GM18526 (cell line): ENCODE results near the gene GAGE10.
A peak's percentile ranks its signal among the peaks of the same experiment; 100 is the strongest.

Experiments used
- POLR2A ChIP-seq: IDR thresholded peaks from 3 replicates; pipeline ENCODE4 v1.6.1; 2011; ENCODE audit not compliant: insufficient read length; ENCODE audit errors: extremely low read depth

Gene GAGE10, protein sequence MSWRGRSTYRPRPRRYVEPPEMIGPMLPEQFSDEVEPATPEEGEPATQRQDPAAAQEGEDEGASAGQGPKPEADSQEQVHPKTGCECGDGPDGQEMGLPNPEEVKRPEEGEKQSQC

DNA sequence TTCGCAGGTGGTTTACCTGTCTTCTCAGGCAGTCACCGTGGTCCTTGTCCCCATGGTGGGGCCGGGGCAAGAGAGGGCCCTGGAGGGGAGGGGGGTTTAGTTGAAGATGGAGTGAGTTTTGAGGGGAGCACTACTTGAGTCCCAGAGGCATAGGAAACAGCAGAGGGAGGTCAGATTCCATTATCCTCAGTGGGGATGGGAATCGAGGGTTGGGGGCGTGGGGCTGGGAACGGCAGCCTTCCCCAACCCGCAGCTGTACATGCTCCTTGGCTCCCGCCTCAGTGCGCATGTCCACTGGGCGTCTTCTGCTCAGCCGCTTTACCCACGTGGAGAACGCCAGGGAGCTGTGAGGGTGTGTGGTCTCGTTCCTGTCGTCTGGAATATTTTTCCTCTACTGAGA lies at the start of gene GAGE10:
GAGE10 (plus strand) TSS at position 301 of the 400 bp plus-strand sequence. CDS start 1,214 bp downstream, outside the sequence.
- no peak for TF ChIP-seq POLR2A

DNA sequence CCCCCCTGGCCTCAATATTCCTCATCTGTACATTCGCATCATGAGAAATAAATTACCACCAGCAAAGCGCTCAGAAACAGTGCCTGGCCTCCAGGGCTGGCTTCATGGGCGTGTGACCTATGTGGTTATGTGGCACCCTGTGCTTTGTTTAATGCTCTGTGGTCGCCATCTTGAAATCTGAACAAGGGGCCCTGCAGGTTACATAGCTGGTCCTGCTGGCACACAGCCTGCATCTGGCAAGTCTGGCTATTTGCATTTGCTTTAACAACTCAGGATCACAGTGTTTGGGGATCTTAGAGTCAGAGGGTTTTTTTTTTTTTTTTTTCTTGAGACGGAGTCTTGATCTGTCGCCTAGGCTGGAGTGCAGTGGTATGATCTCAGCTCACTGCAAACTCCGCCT lies 48.8 kb upstream of the GAGE10 start:
- no peak for TF ChIP-seq POLR2A

DNA sequence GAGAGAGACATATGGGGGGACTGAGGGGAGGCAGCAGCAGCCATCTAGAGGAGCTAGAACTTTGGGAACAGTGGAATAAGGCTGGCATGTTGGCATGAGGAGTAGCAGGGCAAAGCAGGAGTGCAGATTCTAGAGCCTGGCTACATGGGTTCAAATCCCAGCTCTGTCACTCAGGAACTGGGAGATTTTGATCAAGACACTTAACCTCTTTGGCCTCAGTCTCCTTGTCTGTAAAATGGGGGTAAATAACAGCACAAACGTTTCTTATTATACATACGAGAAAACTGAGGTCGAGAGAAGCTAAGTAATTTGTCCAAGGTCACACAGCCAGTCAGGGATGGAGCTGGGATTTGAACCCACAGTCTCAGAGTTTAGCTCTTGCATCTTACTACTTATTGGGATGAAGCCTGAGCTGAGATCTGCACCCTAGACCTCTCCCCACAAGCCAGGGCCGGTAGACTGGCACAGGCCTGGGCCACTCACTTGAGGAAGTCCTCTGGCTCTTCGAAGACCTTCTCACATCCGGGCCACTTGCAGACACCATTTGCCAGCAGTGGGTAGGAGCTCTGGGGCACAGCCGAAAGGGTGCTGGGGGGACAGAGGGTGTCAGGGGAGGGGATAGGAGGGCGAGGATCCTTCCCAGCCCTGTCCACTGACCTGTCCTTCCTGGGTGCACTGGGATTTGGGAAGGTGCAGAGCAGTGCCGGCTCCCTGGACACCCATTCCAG lies 47.0 kb upstream of the GAGE10 start:
- no peak for TF ChIP-seq POLR2A

DNA sequence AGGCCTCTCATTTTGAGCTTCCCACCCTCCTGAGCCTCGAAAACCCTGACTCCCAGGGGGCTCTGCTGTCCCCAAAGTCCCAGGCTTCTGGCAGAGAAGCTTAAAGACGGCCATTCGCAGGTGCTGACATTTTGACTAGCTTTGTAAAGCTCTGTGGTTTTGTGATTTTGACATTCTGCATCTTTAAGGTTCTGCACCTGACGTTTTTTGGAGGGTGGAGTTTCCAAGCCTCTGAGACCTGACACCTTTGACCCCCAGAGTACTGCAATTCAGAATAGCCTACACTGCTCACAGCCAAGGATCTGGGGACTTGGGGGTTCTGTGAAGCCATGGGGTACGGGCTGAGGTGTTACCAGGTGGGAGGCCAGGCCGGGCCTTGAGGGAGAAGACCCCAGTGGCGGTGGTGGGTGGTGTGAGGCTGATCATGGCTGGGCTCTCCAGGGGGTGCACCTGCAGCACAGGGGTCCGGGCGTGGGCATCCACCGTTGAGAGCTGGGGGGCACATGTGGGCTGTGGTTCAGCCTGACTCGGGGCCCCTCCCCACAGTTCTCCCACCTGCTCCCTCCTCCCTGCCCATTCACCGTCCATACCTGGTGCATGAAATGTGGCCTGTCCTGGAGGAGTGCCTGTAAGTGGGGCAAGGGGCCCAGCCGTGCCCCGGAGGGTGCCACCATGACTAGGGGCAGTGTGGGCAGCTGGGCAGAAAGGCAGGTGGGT lies 46.2 kb upstream of the GAGE10 start:
- no peak for TF ChIP-seq POLR2A

DNA sequence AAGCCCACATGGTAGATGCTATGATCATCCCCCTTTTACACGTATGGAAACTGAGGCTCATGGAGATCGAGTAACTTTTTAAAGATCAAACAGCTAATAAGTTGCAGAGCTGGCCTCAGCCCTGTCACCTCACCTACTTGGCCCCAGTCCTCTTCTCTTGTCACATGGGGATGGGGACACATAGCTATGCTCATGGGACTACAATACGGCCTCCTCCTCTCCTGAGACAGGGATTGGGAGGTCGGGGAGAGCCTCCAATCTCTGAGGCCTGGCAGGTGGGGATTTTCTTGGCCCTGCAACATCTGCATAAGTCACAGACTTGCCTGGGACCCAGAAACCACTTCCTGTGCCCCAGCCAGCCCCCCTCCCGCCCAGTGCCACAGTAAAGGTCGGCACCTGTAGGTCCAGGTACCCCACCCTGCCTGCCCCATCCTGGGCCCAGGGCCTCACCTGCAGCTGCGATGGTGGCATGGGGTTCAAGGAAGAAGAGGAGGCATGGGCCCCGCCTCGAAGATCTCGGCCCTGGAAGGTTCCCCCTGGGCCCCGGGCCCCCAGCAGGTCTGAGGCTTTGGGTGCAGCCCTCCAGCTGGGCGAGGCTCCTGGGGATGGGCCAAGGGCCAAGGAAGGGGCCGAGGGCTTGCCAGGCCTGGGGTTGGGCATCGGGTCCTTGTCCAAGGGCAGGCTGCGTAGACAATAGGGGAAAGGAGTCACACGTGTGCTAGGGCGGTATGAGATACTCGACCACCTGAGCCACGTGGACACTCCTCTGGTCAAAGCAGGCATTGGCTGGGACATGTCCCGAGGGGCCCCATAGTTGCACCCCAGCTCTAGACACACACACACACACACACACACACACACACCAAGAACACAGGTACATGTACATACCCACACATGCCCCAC lies 45.3 kb upstream of the GAGE10 start:
- no peak for TF ChIP-seq POLR2A

DNA sequence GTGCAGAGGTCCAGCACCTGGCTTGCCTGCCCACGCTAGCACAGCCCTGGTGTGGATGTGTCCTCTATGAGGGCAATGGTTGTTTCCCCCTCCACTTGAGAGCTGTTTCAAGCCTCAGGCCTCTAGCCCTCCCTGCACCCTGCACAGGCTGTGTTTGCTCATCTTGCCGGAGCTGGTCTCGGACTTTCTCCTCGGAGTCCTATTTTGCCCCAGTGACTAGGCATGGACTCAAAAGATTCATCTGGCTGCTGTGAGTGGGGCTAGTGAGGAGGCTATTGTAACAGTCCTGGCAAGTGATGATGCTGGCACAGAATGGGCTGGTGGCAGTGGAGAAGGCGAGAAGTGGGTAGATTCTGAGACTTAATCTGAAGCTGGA lies 44.7 kb upstream of the GAGE10 start:
- TF ChIP-seq POLR2A: no peak

DNA sequence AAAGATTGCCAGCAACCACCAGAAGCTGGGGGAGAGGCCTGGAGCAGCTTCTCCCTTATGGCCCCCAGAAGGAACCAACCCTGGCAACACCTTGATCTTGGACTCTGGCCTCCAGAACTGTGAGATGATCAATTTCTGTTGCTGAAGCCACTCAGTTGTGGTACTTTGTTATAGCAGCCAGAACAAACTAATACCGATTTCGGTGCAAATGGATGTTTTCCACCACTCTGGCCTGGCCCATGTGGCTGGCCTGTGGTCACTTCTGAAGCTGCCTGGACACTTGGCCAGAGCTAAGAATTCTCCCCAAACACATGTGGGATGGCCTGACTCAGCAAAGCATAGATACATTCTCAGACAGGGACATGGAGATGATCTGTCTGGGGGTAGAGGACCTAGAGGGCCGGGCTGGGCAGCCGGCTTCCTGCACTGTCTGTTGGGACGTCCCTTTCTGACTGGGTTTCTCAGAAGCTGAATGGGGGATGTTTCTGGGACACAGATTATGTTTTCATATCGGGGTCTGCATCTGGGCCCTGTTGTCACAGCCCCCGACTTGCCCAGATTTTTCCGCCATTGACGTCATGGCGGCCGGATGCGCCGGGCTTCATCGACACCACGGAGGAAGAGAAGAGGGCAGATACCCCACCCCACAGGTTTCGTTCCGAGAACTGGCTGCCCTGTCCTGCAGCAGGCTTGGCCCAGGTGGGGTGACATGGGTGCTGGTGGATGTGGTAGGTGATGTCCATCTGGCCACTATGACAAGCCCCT lies 43.0 kb upstream of the GAGE10 start:
- no peak for TF ChIP-seq POLR2A

DNA sequence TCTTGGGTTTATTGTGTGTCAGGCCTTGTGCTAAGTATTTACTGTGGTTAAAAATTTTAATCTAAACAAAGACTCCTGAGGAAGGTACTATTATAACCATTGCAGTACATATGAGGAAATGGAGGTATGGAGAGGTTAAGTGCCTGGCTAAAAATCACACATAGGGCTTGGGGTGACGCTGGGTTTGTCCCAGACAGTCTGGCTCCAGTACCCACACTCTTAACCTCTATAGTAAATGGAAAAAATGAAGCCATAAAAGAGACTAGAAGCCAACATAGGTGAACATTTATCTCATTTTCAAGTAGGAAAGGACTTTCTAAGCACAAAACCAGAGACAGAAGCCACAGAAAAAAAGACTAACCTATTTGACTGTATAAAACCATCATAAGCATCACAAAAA lies 40.8 kb upstream of the GAGE10 start:
- no peak for TF ChIP-seq POLR2A

DNA sequence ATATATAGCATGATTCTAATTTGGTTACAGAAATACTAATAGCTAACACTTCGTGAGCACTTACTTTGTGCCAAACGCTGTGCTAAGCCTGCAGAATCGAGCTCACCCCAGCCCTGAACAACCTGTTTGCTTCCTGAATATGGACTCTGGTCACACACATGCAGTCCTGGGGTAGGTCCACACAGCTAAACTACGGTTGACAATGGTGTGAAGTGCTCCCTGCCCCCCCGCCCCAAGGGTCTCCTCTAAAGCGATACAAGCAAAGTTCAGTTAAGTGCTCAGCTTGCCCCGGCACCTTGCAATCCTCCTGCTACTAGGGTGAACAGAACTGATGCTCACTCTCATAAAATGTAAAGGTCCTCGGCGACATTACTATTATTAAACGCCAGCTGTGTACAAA lies 39.8 kb upstream of the GAGE10 start:
- no peak for TF ChIP-seq POLR2A

DNA sequence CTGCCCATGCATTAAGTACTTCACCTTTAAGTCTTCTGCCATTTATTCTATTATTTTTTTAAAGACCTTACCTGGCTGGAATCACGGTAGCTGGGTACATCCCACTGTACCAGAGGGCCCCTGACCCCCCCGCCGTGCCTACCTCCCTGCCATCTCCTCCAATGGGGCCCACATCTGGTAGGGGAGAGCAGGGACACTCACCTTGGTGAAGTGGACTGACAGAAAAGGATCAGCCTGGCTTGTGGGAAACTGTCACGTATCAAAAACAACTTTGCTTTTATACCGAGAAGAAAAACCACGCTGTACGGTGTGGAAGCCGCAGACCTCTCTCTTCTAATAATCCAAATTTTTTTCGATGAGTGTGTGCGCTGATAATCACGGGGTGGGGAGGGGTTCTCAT lies 39.0 kb upstream of the GAGE10 start, which contains the start of gene FOXP3:
FOXP3 (minus strand) TSS at position 251 of the 400 bp plus-strand sequence. CDS start 6,205 bp downstream, outside the sequence.
- no peak for TF ChIP-seq POLR2A

DNA sequence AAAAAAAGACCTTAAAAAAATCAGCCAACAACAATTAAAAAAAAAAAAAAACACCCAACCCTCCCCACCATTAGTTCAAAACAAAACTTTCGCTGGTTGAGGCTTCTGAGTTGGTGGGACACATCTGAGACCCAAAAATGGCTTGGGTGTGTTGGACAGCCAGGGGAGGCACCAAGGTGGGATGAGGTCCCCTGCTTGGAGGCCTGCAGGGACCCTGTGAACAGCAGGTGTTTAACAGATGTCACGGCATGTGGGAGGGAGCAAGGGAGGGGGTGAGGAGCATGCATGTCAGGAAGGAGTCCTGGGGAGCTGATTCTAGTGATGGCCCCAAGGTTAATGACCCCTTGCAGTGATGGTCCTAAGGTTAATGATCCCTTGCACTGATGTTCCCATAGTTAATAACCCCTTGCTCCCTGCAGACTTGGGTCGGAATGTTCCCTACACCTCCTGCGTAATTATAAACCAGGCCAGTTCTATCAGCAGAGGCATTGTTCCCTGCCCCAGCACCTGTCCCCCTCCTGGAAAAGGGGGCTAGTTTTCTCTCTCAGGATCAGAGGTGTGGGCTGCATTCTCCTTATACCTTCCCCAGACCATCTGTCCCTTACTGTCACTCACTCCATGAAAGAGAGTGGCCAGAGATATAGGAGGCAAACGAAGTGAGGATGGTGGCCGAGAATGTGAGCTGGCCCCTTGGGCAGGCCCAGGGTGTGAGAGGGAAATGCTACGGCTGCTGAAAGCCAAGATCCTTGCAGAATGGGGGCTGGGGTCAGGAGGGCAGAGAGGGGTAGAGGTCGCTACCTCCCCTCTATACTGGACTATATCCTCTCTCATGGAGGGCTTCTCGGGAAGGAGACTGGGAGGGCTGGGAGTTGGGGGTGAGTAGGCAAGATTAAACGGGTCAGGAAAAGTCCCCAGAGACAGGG lies 36.7 kb upstream of the GAGE10 start:
- no peak for TF ChIP-seq POLR2A

DNA sequence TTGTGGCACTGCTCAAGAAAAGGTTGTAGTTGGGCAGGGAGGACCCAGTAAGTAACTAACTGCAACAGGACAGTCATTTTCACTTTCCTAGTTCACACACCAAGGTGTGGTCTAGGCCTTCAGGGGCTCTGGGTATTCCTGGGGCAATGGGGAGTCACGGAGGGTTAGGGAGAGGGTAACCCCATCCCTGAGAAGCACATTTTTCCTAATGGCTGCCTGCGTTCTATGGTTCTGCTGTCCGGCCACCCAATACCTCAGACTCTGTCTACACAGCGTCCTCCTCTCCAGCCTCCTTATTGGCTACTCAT lies 34.8 kb upstream of the GAGE10 start:
- no peak for TF ChIP-seq POLR2A

DNA sequence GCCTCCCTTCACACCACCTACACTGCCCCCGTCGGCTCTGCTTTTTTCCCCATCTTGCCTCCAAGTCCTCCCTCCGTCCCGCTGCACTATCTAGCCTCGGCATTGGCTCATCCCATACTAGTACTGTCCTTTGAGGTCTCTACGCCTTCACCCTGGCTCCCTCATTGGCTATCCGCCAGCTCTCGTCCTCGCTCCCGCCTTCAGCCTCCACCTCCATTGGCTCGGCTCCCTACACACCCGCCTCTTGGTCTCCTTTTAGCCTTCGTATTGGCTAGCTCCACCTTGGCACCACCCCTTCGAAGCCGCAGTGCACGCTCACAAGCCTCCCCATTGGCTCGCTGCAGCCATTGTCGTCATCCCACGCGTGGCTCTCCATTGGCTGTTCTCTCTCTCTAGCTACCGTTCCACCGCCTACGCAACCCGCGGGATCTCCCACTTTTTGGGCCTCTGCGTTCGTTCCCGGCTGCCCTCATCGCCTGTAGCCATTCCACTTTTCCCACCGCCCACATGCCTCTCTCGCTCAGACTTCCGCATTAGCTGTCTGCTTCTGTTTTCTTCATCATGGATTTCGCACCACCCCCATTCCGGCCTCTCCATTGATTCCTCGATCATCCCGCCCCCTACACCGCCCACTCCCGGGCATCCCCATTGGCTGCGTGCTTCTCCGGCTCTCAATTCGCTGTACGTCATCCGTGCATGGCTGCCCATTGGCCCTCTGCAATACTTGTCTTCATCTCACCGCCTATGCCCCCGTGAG lies 34.3 kb upstream of the GAGE10 start:
- peak; percentile 69 for TF ChIP-seq POLR2A
